Activated CD4-positive, alpha-beta T cell treated with anti-CD3 and anti-CD28 coated beads for 24 hours (primary cell): ENCODE results near the gene ENOSF1.

Experiments used
- DNase-seq, 2 donors: peaks; one replicate each; pipeline ENCODE4 v3.0.0-alpha.2; 2020; ENCODE audit warnings: low read depth in 2 of 2

ENOSF1 gene

GRCh38 chr18:635171-635570, 77.3 kb downstream of the ENOSF1 start:
- no peak for DNase-seq

DNA sequence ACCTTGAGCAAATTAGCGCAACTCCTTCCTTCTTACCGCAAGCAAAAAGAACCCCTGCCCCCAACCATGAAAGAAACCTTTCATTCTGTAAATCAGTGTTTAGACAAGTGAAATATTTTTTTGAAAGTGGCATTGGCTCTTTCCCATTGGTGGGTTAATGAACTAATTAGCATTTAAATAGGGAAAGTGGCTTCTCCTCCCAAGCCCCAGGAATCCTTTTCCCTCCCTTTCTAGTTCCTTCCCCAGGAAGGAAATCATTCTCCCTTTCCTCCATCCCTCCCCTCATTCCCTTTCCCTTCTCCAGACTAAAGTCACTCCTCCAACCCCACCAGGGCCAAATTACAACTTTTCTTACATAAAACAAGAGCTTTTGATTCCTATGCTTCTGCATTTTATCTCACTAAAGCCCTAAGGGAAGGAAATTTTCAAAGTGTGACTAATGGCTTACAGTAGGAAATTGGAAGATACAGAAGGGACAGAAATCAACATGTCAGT, 77.8 kb downstream of the ENOSF1 start:
- no peak for DNase-seq

DNA sequence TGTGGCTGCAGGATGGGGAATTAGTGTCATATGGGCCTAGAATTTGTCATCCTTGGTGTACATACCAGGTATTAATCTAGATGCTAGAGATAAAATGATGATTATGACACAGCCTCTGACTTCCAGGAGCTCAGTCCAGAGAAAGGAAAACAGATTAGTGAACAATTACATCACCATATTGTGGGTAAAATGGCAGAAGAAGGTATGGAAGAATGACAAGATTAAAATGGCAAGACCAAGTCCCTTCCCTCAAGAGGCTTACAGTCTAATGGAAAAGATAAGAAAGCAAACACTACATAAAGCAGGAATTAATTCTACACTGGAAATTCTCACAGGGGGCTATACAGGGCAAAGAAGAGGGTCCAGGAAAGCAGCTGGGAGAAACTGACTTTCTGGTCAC, 80.9 kb downstream of the ENOSF1 start:
- DNase-seq, result no peak

- DNase-seq, result no peak
Measured at GRCh38 chr18:629269-630150, 82.9 kb downstream of the ENOSF1 start.

DNA sequence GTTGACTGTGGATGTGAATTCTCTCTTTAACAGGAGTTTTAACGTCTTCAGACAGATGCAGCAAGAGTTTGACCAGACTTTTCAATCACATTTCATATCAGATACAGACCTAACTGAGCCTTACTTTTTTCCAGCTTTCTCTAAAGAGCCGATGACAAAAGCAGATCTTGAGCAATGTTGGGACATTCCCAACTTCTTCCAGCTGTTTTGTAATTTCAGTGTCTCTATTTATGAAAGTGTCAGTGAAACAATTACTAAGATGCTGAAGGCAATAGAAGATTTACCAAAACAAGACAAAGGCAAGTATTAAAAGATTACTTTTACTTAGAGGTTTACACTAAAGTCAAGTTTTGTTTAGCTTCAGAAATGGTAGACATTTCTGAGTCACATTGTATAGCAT, 85.2 kb downstream of the ENOSF1 start:
- DNase-seq, result no peak

DNA sequence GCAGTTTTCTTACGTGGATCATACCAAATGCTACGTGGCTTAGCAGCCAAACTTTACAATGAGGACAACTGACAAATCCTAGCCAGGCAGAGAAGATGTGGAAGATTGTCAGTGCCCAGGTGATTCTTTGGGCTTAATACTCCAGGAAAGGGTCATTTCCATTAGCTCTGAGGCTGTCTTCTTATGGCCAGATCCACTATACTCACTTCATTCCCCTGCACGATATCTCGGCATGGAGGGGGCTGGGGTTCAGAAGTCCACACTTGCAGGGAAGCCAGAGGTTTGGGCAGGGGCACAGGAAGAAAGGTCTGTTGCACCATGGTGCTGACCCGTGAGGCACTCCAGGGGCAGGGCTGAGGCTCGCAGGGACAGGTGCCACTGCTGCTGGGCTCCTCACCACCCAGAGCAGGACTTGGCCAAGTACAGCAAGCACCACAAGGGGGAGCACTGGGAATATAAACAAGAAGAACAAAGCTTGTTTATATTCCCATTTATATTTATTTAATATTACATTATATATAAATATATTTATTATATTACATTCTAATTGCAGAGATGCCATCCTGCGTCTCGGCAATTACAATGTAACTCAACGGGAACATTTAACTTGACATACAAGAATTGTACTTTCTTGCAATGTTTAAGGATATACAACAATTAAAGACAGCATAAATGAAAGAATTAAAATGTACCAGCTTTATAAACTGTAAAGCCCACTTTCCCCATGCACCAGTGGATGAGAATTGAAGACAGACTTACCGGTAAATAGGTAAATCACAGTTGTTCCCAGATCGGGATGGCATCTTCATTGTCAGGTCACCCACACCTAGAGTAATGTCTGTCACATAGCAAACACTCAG, 88.4 kb downstream of the ENOSF1 start:
- DNase-seq, result peak; percentile 41 to 53

GRCh38 chr18:622289-622688, 90.1 kb downstream of the ENOSF1 start:
- no peak for DNase-seq

- DNase-seq, result no peak
Measured at GRCh38 chr18:621291-622043, 91.0 kb downstream of the ENOSF1 start.
